PFSK-1 (cell line): ENCODE data around the gene CLTCL1.

Source experiments
- FOXP2 ChIP-seq: optimal IDR thresholded peaks from 2 replicates; pipeline ENCODE3; 2011; ENCODE audit warnings: borderline replicate concordance, control low read depth, inconsistent platforms; ENCODE audit not compliant: insufficient read depth; ENCODE audit errors: extremely low read length, extremely low read depth
- POLR2AphosphoS5 ChIP-seq: IDR thresholded peaks from 2 replicates; pipeline ENCODE4 v1.6.1; 2012; ENCODE audit warnings: low read depth, mild to moderate bottlenecking, control low read depth, low read length, moderate library complexity
- SIN3A ChIP-seq: IDR thresholded peaks from 2 replicates; pipeline ENCODE4 v1.6.1; 2012; ENCODE audit warnings: mild to moderate bottlenecking, low read length, moderate library complexity, borderline replicate concordance; ENCODE audit not compliant: insufficient read depth
- TF ChIP-seq, protein P1 (sequence below), 2 experiments: IDR thresholded peaks; 2 replicates each; pipeline versions ENCODE4 v1.6.1 to v1.8.0; 2011 to 2012; ENCODE audit warnings: low read depth in 2 of 2, low read length in 2 of 2, control low read depth in 1 of 2, inconsistent platforms in 1 of 2, mild to moderate bottlenecking in 1 of 2, moderate library complexity in 1 of 2; ENCODE audit not compliant: insufficient read depth in 1 of 2

DNA sequence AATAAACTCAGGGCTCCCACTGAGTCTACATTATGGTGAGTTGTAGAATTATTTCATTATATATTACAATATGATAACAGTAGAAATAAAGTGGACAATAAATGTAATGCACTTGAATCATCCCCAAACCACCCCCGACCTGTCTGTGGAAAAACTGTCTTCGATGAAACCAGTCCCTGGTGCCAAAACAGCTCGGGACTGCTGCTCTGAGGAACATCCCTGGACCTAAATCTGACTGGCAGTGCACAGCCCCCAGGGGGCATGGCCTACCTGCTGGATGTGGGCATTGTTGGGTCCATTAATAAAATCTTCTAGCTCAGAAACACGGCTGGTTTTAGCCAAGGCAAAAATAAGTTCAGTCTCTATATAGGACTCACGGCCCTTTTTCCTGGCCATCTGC is 83.6 kb downstream of the CLTCL1 start:
- TF ChIP-seq SIN3A (no peak), FOXP2 (no peak), POLR2AphosphoS5 (no peak)
- TF ChIP-seq, protein P1, sequence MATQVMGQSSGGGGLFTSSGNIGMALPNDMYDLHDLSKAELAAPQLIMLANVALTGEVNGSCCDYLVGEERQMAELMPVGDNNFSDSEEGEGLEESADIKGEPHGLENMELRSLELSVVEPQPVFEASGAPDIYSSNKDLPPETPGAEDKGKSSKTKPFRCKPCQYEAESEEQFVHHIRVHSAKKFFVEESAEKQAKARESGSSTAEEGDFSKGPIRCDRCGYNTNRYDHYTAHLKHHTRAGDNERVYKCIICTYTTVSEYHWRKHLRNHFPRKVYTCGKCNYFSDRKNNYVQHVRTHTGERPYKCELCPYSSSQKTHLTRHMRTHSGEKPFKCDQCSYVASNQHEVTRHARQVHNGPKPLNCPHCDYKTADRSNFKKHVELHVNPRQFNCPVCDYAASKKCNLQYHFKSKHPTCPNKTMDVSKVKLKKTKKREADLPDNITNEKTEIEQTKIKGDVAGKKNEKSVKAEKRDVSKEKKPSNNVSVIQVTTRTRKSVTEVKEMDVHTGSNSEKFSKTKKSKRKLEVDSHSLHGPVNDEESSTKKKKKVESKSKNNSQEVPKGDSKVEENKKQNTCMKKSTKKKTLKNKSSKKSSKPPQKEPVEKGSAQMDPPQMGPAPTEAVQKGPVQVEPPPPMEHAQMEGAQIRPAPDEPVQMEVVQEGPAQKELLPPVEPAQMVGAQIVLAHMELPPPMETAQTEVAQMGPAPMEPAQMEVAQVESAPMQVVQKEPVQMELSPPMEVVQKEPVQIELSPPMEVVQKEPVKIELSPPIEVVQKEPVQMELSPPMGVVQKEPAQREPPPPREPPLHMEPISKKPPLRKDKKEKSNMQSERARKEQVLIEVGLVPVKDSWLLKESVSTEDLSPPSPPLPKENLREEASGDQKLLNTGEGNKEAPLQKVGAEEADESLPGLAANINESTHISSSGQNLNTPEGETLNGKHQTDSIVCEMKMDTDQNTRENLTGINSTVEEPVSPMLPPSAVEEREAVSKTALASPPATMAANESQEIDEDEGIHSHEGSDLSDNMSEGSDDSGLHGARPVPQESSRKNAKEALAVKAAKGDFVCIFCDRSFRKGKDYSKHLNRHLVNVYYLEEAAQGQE (IDR thresholded peaks at IDR 0.05; ENCODE audit: insufficient read depth in 1 of 2, low read depth in 2 of 2, low read length in 2 of 2), result no peak
